ENCODE measurements around the gene ITGBL1. TPM values are rescaled to one million over a fixed set of nuclear protein-coding genes. Genes with fewer than 3 reads are reported as not detected.

Gene ITGBL1
- total and polyA plus RNA-seq, 2 experiments from 2014 or later = 0.29 TPM; not detected in 1

- Mint-ChIP-seq H3K4me1 (peaks cover 16% of the 10 kb centered on the region), H3K27me3 (ENCODE audit: insufficient read depth, low read depth, poor library complexity) (peaks cover 3% of the 10 kb centered on the region), H3K4me3 (no peak overlapping the region), H3K27ac (no peak overlapping the region), H3K36me3 (ENCODE audit: low read depth) (no peaks in the 10 kb centered on the region), H3K9me3 (no peaks in the 10 kb centered on the region)
- ATAC-seq (no peak), DNase-seq (ENCODE audit: low spot score) (no peak)
- Histone ChIP-seq H3K4me2 (no peak overlapping the region), H3K27ac (ENCODE audit: low read depth) (no peak overlapping the region), H2AFZ (no peak overlapping the region), H4K20me1 (replicated peaks; ENCODE audit: insufficient read depth) (no peaks in the 10 kb centered on the region), H3F3A (replicated peaks; ENCODE audit: low read depth) (no peaks in the 10 kb centered on the region), H3K79me2 (replicated peaks; ENCODE audit: insufficient read depth) (no peaks in the 10 kb centered on the region), H3K27me3 (ENCODE audit: insufficient read depth) (no peaks in the 10 kb centered on the region), H3K4me3 (no peak overlapping the region), H3K4me1 (ENCODE audit: insufficient read depth) (peaks cover 18% of the 10 kb centered on the region), H3K9me2 (ENCODE audit: insufficient read depth) (no peaks in the 10 kb centered on the region), H3K36me3 (ENCODE audit: insufficient read depth) (no peaks in the 10 kb centered on the region)
- TF ChIP-seq NANOG (IDR thresholded peaks at IDR 0.05; ENCODE audit: borderline replicate concordance) (no peak), REST (IDR thresholded peaks at IDR 0.05; ENCODE audit: unreplicated experiment) (no peak), ZNF462 (CRISPR knock-in tag; IDR thresholded peaks at IDR 0.05) (no peak), JUNB (IDR thresholded peaks at IDR 0.05; ENCODE audit: unreplicated experiment) (no peak), EZH2 (IDR thresholded peaks at IDR 0.05; ENCODE audit: low read depth, unreplicated experiment) (no peak)
Observed at GRCh38 chr13:101454767-101455166, 2.3 kb downstream of the ITGBL1 start.

All from GM23338 (cell line).